IPS-15b (cell line): ENCODE results near the gene BCL2L1.
"Not testable (repeated sequence)": the region's sequence is repeated elsewhere in the genome, so short reads cannot be mapped to it uniquely, and the experiment has no call there.

Source experiments
- H3K27me3 ChIP-seq: one replicate; pipeline ENCODE4 v1.6.1; 2013; ENCODE audit warnings: low read length; ENCODE audit not compliant: control insufficient read depth, insufficient read depth
- H3K36me3 ChIP-seq: one replicate; pipeline ENCODE4 v1.6.1; 2013; ENCODE audit warnings: low read length; ENCODE audit not compliant: control insufficient read depth, insufficient read depth
- H3K4me1 ChIP-seq: one replicate; pipeline ENCODE4 v1.6.1; 2013; ENCODE audit warnings: mild to moderate bottlenecking, low read length; ENCODE audit not compliant: control insufficient read depth, insufficient read depth
- H3K4me3 ChIP-seq: one replicate; pipeline ENCODE4 v1.5.1; 2013; ENCODE audit warnings: low read depth, low read length
- H3K9ac ChIP-seq: one replicate; pipeline ENCODE4 v1.6.1; 2013; ENCODE audit warnings: low read depth, mild to moderate bottlenecking, low read length
- H3K9me3 ChIP-seq: one replicate; pipeline ENCODE4 v1.6.1; 2013; ENCODE audit warnings: mild to moderate bottlenecking, low read length; ENCODE audit not compliant: control insufficient read depth, insufficient read depth

BCL2L1 gene

GRCh38 chr20:31674895-31675827 lies 47.5 kb downstream of the BCL2L1 start:
- Histone ChIP-seq H3K27me3 (no peaks in the 10 kb centered on the region), H3K4me3 (no peak overlapping the region), H3K36me3 (peaks cover 7% of the 10 kb centered on the region), H3K4me1 (peaks cover 4% of the 10 kb centered on the region), H3K9ac (no peak overlapping the region), H3K9me3 (no peaks in the 10 kb centered on the region)

- peaks cover 3% of the 10 kb centered on the region for H3K36me3 ChIP-seq
- no peaks in the 10 kb centered on the region for H3K9me3 ChIP-seq
- H3K9ac ChIP-seq, result no peak overlapping the region
- H3K27me3 ChIP-seq, result no peaks in the 10 kb centered on the region
- no peak overlapping the region for H3K4me3 ChIP-seq
- peaks cover 4% of the 10 kb centered on the region for H3K4me1 ChIP-seq
Measured at GRCh38 chr20:31673943-31674463, 48.7 kb downstream of the BCL2L1 start.

GRCh38 chr20:31673435-31673834 lies 49.2 kb downstream of the BCL2L1 start:
- H3K27me3 ChIP-seq, result no peaks in the 10 kb centered on the region
- no peaks in the 10 kb centered on the region for H3K36me3 ChIP-seq
- H3K4me3 ChIP-seq, result no peak overlapping the region
- peaks cover 2% of the 10 kb centered on the region for H3K4me1 ChIP-seq
- no peak overlapping the region for H3K9ac ChIP-seq
- H3K9me3 ChIP-seq, result no peaks in the 10 kb centered on the region

- H3K36me3 ChIP-seq, result peaks cover under 1% of the 10 kb centered on the region
- no peak overlapping the region for H3K9ac ChIP-seq
- H3K9me3 ChIP-seq, result no peaks in the 10 kb centered on the region
- H3K4me1 ChIP-seq, result no peaks in the 10 kb centered on the region
- H3K27me3 ChIP-seq, result no peaks in the 10 kb centered on the region
- no peak overlapping the region for H3K4me3 ChIP-seq
Measured at GRCh38 chr20:31671324-31671723, 51.3 kb downstream of the BCL2L1 start.

GRCh38 chr20:31670371-31671228 lies 52.1 kb downstream of the BCL2L1 start:
- no peak overlapping the region for H3K4me3 ChIP-seq
- no peaks in the 10 kb centered on the region for H3K9me3 ChIP-seq
- H3K9ac ChIP-seq, result no peak overlapping the region
- H3K36me3 ChIP-seq, result peaks cover 8% of the 10 kb centered on the region
- H3K27me3 ChIP-seq, result no peaks in the 10 kb centered on the region
- no peaks in the 10 kb centered on the region for H3K4me1 ChIP-seq

GRCh38 chr20:31669876-31670275 lies 52.8 kb downstream of the BCL2L1 start:
- no peak overlapping the region for H3K4me3 ChIP-seq
- peaks cover 14% of the 10 kb centered on the region for H3K36me3 ChIP-seq
- H3K4me1 ChIP-seq, result no peaks in the 10 kb centered on the region
- H3K27me3 ChIP-seq, result no peaks in the 10 kb centered on the region
- H3K9ac ChIP-seq, result no peak overlapping the region
- no peaks in the 10 kb centered on the region for H3K9me3 ChIP-seq

- not testable (repeated sequence) for H3K27me3 ChIP-seq, H3K9me3 ChIP-seq, H3K4me1 ChIP-seq, H3K4me3 ChIP-seq, H3K9ac ChIP-seq
- peaks cover 20% of the 10 kb centered on the region for H3K36me3 ChIP-seq
Measured at GRCh38 chr20:31668944-31669343, 53.7 kb downstream of the BCL2L1 start.

- Histone ChIP-seq H3K36me3 (peaks cover 22% of the 10 kb centered on the region), H3K9me3 (no peaks in the 10 kb centered on the region), H3K4me3 (no peak overlapping the region), H3K4me1 (peaks cover 6% of the 10 kb centered on the region), H3K9ac (no peak overlapping the region), H3K27me3 (no peaks in the 10 kb centered on the region)
Measured at GRCh38 chr20:31667315-31668285, 55.1 kb downstream of the BCL2L1 start.

GRCh38 chr20:31666258-31667042 lies 56.2 kb downstream of the BCL2L1 start:
- Histone ChIP-seq H3K36me3 (peaks cover 22% of the 10 kb centered on the region), H3K4me3 (no peak overlapping the region), H3K4me1 (peaks cover 10% of the 10 kb centered on the region), H3K9me3 (no peaks in the 10 kb centered on the region), H3K27me3 (no peaks in the 10 kb centered on the region), H3K9ac (no peak overlapping the region)

- Histone ChIP-seq H3K36me3 (peaks cover 22% of the 10 kb centered on the region), H3K27me3 (no peaks in the 10 kb centered on the region), H3K4me3 (no peak overlapping the region), H3K9ac (no peak overlapping the region), H3K9me3 (no peaks in the 10 kb centered on the region), H3K4me1 (peaks cover 10% of the 10 kb centered on the region)
Measured at GRCh38 chr20:31665753-31666152, 56.9 kb downstream of the BCL2L1 start.
